H7 (cell line): ENCODE measurements around the gene SH2D3A. TPM values are rescaled to one million over a fixed set of nuclear protein-coding genes. Genes with fewer than 3 reads are reported as not detected.
"Not testable (repeated sequence)": the region's sequence is repeated elsewhere in the genome, so short reads cannot be mapped to it uniquely, and the experiment has no call there.

Experiments used
- DNase-seq: peaks from one replicate; pipeline ENCODE4 v3.0.0; 2012
- H3K27me3 ChIP-seq: 2 replicates; pipeline ENCODE4 v1.6.0; 2011; ENCODE audit warnings: mild to moderate bottlenecking, low read length; ENCODE audit not compliant: control insufficient read depth, insufficient read depth
- H3K36me3 ChIP-seq: replicated peaks from 2 replicates; pipeline ENCODE4 v1.5.1; 2011; ENCODE audit warnings: low read length; ENCODE audit not compliant: control insufficient read depth, insufficient read depth
- H3K4me3 ChIP-seq: 2 replicates; pipeline ENCODE4 v1.5.1; 2011; ENCODE audit warnings: low read depth, mild to moderate bottlenecking, control low read depth, low read length, moderate library complexity; ENCODE audit not compliant: insufficient read depth
- total RNA-seq: library from RNA; depleted of rRNA; stranded (reverse); fragments of >200 nt; shearing (Covaris generic); gene quantifications from 2 replicates; pipeline ENCODE4 v1.2.3, GENCODE V29; 2014

The SH2D3A gene
- total RNA-seq, 1 experiment from 2014 or later: 11.7 TPM

- H3K4me3 ChIP-seq: no peak overlapping the region
- no peak for DNase-seq
- no peaks in the 10 kb centered on the region for H3K36me3 ChIP-seq
- no peaks in the 10 kb centered on the region for H3K27me3 ChIP-seq
Measured at GRCh38 chr19:6797646-6798045, 30.4 kb upstream of the SH2D3A start.

- DNase-seq: no peak
- Histone ChIP-seq H3K36me3 (no peaks in the 10 kb centered on the region), H3K27me3 (no peaks in the 10 kb centered on the region), H3K4me3 (no peak overlapping the region)
Measured at GRCh38 chr19:6796278-6796677, 29.0 kb upstream of the SH2D3A start.

- peak; percentile 25 for DNase-seq
- H3K27me3 ChIP-seq: no peaks in the 10 kb centered on the region
- no peaks in the 10 kb centered on the region for H3K36me3 ChIP-seq
- no peak overlapping the region for H3K4me3 ChIP-seq
Measured at GRCh38 chr19:6794686-6795431, 27.6 kb upstream of the SH2D3A start.

DNA sequence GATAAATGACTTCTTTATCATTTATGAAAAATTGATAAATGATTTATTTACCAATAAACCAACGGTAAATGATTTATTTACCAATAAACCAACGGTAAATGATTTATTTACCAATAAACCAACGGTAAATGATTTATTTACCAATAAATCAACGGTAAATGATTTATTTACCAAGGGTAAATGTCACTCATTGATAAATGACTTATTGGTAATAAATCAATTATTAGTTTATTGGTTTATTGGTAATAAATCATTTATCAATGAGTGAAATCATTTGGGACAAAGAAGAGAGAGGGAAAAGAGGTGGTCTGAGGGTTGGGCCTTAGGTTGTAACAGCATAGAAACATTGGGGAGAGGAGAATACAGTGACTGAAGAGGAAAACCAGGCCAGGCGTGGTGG, 26.7 kb upstream of the SH2D3A start:
- Histone ChIP-seq H3K27me3 (no peaks in the 10 kb centered on the region), H3K36me3 (no peaks in the 10 kb centered on the region), H3K4me3 (no peak overlapping the region)
- no peak for DNase-seq

DNA sequence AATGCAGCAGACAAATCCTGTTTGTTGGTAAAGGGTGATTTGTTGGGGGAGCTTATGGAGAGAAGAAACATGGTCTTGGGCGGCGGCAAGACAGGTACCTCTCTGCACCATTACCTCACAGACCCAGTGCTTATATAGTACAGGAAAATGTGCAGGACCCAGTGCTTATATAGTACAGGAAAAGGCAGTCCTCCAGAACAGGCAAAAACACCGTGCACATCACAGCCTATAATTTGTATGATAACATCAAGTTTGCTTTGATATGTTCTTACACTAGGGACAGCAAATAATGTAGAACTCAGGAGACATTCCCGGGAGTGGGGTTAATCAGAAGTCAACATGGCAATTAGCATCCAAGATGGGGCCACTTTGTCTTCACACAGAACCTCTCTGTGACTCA, 26.2 kb upstream of the SH2D3A start:
- no peak for DNase-seq
- no peaks in the 10 kb centered on the region for H3K36me3 ChIP-seq

GRCh38 chr19:6791237-6791636, 24.0 kb upstream of the SH2D3A start:
- no peaks in the 10 kb centered on the region for H3K36me3 ChIP-seq
- H3K27me3 ChIP-seq: no peaks in the 10 kb centered on the region
- DNase-seq: no peak
- H3K4me3 ChIP-seq: no peak overlapping the region

More for the DNA sequence above, 26.2 kb upstream of the SH2D3A start:
- H3K4me3 ChIP-seq: no peak overlapping the region
- no peaks in the 10 kb centered on the region for H3K27me3 ChIP-seq

GRCh38 chr19:6790194-6791128, 23.2 kb upstream of the SH2D3A start:
- Histone ChIP-seq H3K4me3 (no peak overlapping the region), H3K36me3 (no peaks in the 10 kb centered on the region), H3K27me3 (no peaks in the 10 kb centered on the region)
- no peak for DNase-seq

DNA sequence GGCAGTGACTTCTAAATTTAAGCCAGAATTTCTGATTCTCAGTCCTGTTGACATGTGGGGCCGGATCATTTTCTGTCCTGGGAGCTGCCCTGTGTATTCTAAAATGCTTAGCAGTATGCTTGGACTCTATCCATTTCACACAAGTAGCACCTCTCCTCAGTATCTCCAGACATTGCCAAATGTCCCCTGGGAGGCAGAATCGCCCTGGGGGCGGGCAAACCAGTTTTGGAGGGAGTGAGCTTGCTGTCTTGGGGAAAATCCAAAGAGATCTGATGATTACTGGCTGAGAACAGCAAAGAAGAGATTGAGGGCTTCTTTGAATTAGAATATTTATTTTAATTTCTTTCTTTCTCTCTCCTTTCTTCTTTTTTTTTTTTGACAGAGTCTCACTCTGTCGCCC, 21.7 kb upstream of the SH2D3A start:
- Histone ChIP-seq H3K27me3 (no peaks in the 10 kb centered on the region), H3K4me3 (no peak overlapping the region), H3K36me3 (no peaks in the 10 kb centered on the region)
- DNase-seq: no peak

GRCh38 chr19:6787393-6787792, 20.2 kb upstream of the SH2D3A start:
- DNase-seq: no peak
- no peak overlapping the region for H3K4me3 ChIP-seq
- no peaks in the 10 kb centered on the region for H3K27me3 ChIP-seq
- H3K36me3 ChIP-seq: no peaks in the 10 kb centered on the region

DNA sequence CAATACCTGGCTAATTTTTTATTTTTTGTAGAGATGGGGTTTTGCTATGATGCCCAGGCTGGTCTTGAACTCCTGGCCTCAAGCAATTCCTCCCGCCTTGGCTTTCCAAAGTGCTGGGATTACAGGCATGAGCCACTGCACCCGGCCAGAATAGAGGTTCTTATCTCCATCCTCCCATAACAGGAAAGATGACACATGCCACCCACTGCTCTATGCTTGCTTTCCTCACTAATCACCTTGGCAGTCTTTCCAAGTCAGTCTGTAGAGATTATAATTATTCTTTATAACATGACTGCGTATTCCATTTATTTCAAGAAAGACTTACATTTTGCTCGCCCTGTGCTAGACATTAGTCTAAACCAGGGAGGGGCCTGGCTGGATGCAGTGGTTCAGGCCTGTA, 12.0 kb upstream of the SH2D3A start:
- H3K36me3 ChIP-seq: no peaks in the 10 kb centered on the region
- no peaks in the 10 kb centered on the region for H3K27me3 ChIP-seq
- no peak for DNase-seq
- no peak overlapping the region for H3K4me3 ChIP-seq

DNA sequence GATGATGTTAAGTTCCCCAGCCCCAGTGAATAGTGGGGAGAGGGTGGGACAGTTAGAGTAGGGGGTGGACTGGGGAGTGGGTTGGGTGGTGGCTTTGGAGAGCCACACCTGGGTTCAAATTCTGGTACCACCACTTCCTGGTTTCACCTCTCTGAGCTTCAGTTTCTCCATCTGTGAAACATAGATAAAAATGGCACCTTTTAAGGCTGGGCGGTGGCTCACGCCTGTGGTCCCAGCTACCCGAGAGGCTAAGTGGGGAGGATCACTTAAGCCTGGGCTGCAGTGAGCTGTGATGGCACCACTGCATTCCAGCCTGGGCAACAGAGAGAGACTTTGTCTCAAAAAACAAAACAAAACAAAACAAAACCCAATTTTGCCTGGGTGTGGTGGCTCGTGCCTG, 11.2 kb upstream of the SH2D3A start:
- no peak for DNase-seq
- Histone ChIP-seq H3K4me3 (no peak overlapping the region), H3K27me3 (no peaks in the 10 kb centered on the region), H3K36me3 (no peaks in the 10 kb centered on the region)

- no peak for DNase-seq
- H3K36me3 ChIP-seq: no peaks in the 10 kb centered on the region
Measured at GRCh38 chr19:6777434-6777833, 10.2 kb upstream of the SH2D3A start.

DNA sequence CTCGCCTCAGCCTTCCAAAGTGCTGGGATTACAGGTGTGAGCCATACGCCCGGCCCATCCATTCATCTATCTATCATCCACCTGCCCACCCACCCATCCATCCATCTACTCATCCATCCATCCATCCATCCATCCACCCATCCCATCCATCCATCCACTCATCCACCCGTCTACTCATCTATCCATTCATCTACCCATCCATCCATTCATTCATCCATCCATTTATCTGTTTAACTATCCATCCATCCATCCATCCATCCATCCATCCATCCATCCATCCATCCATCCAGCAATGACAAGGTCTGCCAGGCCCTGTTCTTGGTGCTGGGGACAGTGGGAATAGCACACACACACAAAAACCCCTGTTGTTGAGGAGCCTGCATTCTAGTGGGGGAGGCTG, 9.8 kb upstream of the SH2D3A start:
- no peaks in the 10 kb centered on the region for H3K36me3 ChIP-seq
- no peak for DNase-seq
- H3K27me3 ChIP-seq: no peaks in the 10 kb centered on the region
- no peak overlapping the region for H3K4me3 ChIP-seq

More at GRCh38 chr19:6777434-6777833, 10.2 kb upstream of the SH2D3A start:
- H3K4me3 ChIP-seq: no peak overlapping the region
- H3K27me3 ChIP-seq: no peaks in the 10 kb centered on the region

GRCh38 chr19:6776045-6776444, 8.8 kb upstream of the SH2D3A start:
- DNase-seq, H3K36me3 ChIP-seq, H3K4me3 ChIP-seq, H3K27me3 ChIP-seq: not testable (repeated sequence)
